Esophagus squamous epithelium (tissue), 4 donors: Measurements from ENCODE around the gene RFX2.

Experiments used
- CTCF ChIP-seq, 6 experiments: fragments of 450-650 bp in 4 of 6; fragments of 200-600 bp in 2 of 6; sonication (generic) in 2 of 6; IDR thresholded peaks; one replicate each; pipeline ENCODE4 v1.5.1; 2016 to 2019; ENCODE audit warnings: antibody characterized with exemption in 6 of 6, mild to moderate bottlenecking in 4 of 6, moderate library complexity in 4 of 6
- POLR2A ChIP-seq, 4 donors: fragments of 450-650 bp; IDR thresholded peaks; one replicate each; pipeline ENCODE4 v1.6.1; 2017; ENCODE audit warnings: antibody characterized with exemption in 4 of 4, mild to moderate bottlenecking in 4 of 4, moderate library complexity in 3 of 4

- no peak for TF ChIP-seq CTCF (IDR thresholded peaks at IDR 0.05)
- TF ChIP-seq POLR2A (IDR thresholded peaks at IDR 0.05): no peak
Measured at GRCh38 chr19:5956728-5957127, 153.6 kb downstream of the RFX2 start.
